Caco-2 (cell line): ENCODE data around the gene KIAA0232. TPM values are rescaled to one million over a fixed set of nuclear protein-coding genes. Genes with fewer than 3 reads are reported as not detected.

ENCODE experiments used
- BruUV-seq: library from RNA; stranded (reverse); fragments of 400-500 nt; replicated peaks from 2 replicates; lab custom pipeline; 2021; lab: Mats Ljungman, UMichigan
- CTCF ChIA-PET: fragments of 300-600 bp; sonication (Branson Sonifier 250); formaldehyde crosslinking; loops from one replicate; lab custom pipeline; 2022; ENCODE audit warnings: antibody characterized with exemption; lab: Charles Lee
- POLR2A ChIA-PET: fragments of 300-600 bp; sonication (Branson Sonifier 250); formaldehyde crosslinking; loops from one replicate; lab custom pipeline; 2022; ENCODE audit warnings: antibody characterized with exemption; lab: Charles Lee
- DNase-seq, 2 experiments: peaks; one replicate each; pipeline versions ENCODE4 v3.0.0 to v3.0.0-alpha.2; 2020 to 2022
- H3K27me3 ChIP-seq: replicated peaks from 2 replicates; pipeline ENCODE4 v1.6.0; 2011; ENCODE audit warnings: low read length; ENCODE audit not compliant: control insufficient read depth, insufficient read depth
- H3K36me3 ChIP-seq: 2 replicates; pipeline ENCODE4 v1.5.1; 2011; ENCODE audit warnings: low read length; ENCODE audit not compliant: control insufficient read depth, insufficient read depth
- H3K4me1 ChIP-seq: fragments of 250-450 bp; sonication (Bioruptor Pico); 2 replicates; pipeline ENCODE4 v1.5.1; 2020; ENCODE audit warnings: mild to moderate bottlenecking
- H3K4me3 ChIP-seq: 2 replicates; pipeline ENCODE4 v1.5.1; 2011; ENCODE audit warnings: low read depth, mild to moderate bottlenecking, control low read depth, low read length
- H3K9me3 ChIP-seq: fragments of 250-450 bp; sonication (Bioruptor Pico); 2 replicates; pipeline ENCODE4 v1.5.1; 2020; ENCODE audit warnings: mild to moderate bottlenecking, moderate library complexity
- H3K27ac Mint-ChIP-seq: one replicate; pipeline ENCODE4 v1.8.0; 2022; ENCODE audit warnings: mixed read lengths; ENCODE audit not compliant: unreplicated experiment
- H3K27me3 Mint-ChIP-seq: one replicate; pipeline ENCODE4 v1.8.0; 2022; ENCODE audit warnings: mixed read lengths; ENCODE audit not compliant: insufficient read depth, unreplicated experiment
- H3K36me3 Mint-ChIP-seq: one replicate; pipeline ENCODE4 v1.8.0; 2022; ENCODE audit warnings: mild to moderate bottlenecking, mixed read lengths; ENCODE audit not compliant: insufficient read depth, unreplicated experiment
- H3K4me1 Mint-ChIP-seq: one replicate; pipeline ENCODE4 v1.8.0; 2022; ENCODE audit warnings: low read depth, mixed read lengths; ENCODE audit not compliant: unreplicated experiment
- H3K4me3 Mint-ChIP-seq: one replicate; pipeline ENCODE4 v1.8.0; 2022; ENCODE audit warnings: mild to moderate bottlenecking, moderate library complexity, mixed read lengths; ENCODE audit not compliant: unreplicated experiment
- H3K9me3 Mint-ChIP-seq: one replicate; pipeline ENCODE4 v1.8.0; 2022; ENCODE audit warnings: mixed read lengths; ENCODE audit not compliant: unreplicated experiment
- CTCF ChIP-seq, 2 experiments: fragments of 200-600 bp in 1 of 2; IDR thresholded peaks; 1 replicate in 1 of 2; 2 replicates in 1 of 2; pipeline versions ENCODE4 v1.5.1 to v1.8.0; 2011 to 2022; ENCODE audit warnings: antibody characterized with exemption in 1 of 2, control low read depth in 1 of 2, inconsistent platforms in 1 of 2, low read depth in 1 of 2, low read length in 1 of 2, mild to moderate bottlenecking in 1 of 2, moderate library complexity in 1 of 2; ENCODE audit not compliant: insufficient read depth in 1 of 2, severe bottlenecking in 1 of 2, unreplicated experiment in 1 of 2
- intact Hi-C: fragments of 100-400 bp; cut with micrococcal nuclease; formaldehyde crosslinking; loops from one replicate; pipeline ENCODE4 v1.10.0; 2022; ENCODE audit not compliant: unreplicated experiment
- total RNA-seq: library from RNA; stranded (reverse); gene quantifications from 2 replicates; pipeline ENCODE4 v1.2.3, GENCODE V29; 2022

The KIAA0232 gene
- total RNA-seq, 1 experiment from 2014 or later, result 19.7 TPM

- Histone ChIP-seq H3K4me1 (peaks cover 20% of the 10 kb centered on the region), H3K27me3 (no peaks in the 10 kb centered on the region), H3K9me3 (no peaks in the 10 kb centered on the region), H3K4me3 (no peak overlapping the region), H3K36me3 (no peaks in the 10 kb centered on the region; the same call in 1 of the 2 replicates)
- no peaks in the 10 kb centered on the region for H3K27me3 Mint-ChIP-seq
- DNase-seq, result no peak
- no peak overlapping the region for H3K4me3 Mint-ChIP-seq
- intact Hi-C loops, result loop anchor here (5.0 kb wide), 1 partner anchor 54 kb away; no protein-coding TSS in a partner anchor
- no peaks in the 10 kb centered on the region for H3K9me3 Mint-ChIP-seq
- peaks cover 28% of the 10 kb centered on the region for H3K4me1 Mint-ChIP-seq
- TF ChIP-seq CTCF (IDR thresholded peaks at IDR 0.05; ENCODE audit: insufficient read depth in 1 of 2, low read depth in 1 of 2, low read length in 1 of 2, severe bottlenecking in 1 of 2, unreplicated experiment in 1 of 2), result no peak
- no TSS peak for BruUV-seq
- H3K36me3 Mint-ChIP-seq, result peaks cover 10% of the 10 kb centered on the region
- ChIA-PET CTCF (no interaction called here), POLR2A (no interaction called here)
- peak overlapping the region; percentile 91 for H3K27ac Mint-ChIP-seq
Measured at GRCh38 chr4:6918338-6918737, 135.8 kb downstream of the KIAA0232 start.

DNA sequence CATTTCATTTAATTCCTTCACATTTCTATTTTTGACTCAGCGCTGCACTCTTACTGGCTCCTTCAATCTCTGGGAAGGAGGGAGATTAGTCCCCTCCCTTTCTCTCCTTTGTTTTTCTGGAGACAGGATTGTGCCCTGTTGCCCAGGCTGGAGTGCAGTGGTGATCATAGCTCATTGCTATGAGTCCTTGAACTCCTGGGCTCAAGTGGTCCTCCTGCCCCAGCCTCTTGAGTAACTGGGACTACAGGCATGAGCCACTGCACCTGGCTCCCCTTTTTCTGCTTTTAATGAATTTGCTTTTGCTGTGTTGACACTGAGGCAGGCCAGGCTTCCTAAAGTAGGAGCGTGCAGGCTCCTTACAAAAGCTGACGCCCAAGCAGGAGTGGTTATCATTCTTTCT, 137.6 kb downstream of the KIAA0232 start:
- no TSS peak for BruUV-seq
- no peak for DNase-seq
- Mint-ChIP-seq H3K4me3 (no peak overlapping the region), H3K27me3 (no peaks in the 10 kb centered on the region), H3K36me3 (peaks cover 27% of the 10 kb centered on the region), H3K9me3 (no peaks in the 10 kb centered on the region), H3K27ac (peak overlapping the region; percentile 39), H3K4me1 (peaks cover 28% of the 10 kb centered on the region)
- CTCF ChIA-PET, result no interaction called here
- Histone ChIP-seq H3K4me3 (no peak overlapping the region), H3K27me3 (no peaks in the 10 kb centered on the region), H3K9me3 (no peaks in the 10 kb centered on the region), H3K36me3 (no peaks in the 10 kb centered on the region; the same call in 1 of the 2 replicates), H3K4me1 (peaks cover 20% of the 10 kb centered on the region)
- intact Hi-C loops, result no loop called here
- TF ChIP-seq CTCF (IDR thresholded peaks at IDR 0.05; ENCODE audit: insufficient read depth in 1 of 2, low read depth in 1 of 2, low read length in 1 of 2, severe bottlenecking in 1 of 2, unreplicated experiment in 1 of 2), result no peak
- POLR2A ChIA-PET, result no interaction called here

GRCh38 chr4:6923507-6923906, 141.0 kb downstream of the KIAA0232 start:
- no peak overlapping the region for H3K4me3 Mint-ChIP-seq
- Histone ChIP-seq H3K4me1 (peaks cover 4% of the 10 kb centered on the region; the same call in 1 of the 2 replicates), H3K4me3 (no peak overlapping the region), H3K9me3 (no peaks in the 10 kb centered on the region), H3K36me3 (no peaks in the 10 kb centered on the region), H3K27me3 (no peaks in the 10 kb centered on the region)
- no peaks in the 10 kb centered on the region for H3K9me3 Mint-ChIP-seq
- ChIA-PET CTCF (no interaction called here), POLR2A (interaction anchor here (0.6 kb wide), 1 partner anchor 14 kb away, joined by 3 read pairs; no protein-coding TSS in a partner anchor)
- no peak for DNase-seq
- peaks cover 20% of the 10 kb centered on the region for H3K4me1 Mint-ChIP-seq
- no peaks in the 10 kb centered on the region for H3K27me3 Mint-ChIP-seq
- BruUV-seq, result no TSS peak
- H3K36me3 Mint-ChIP-seq, result peaks cover 24% of the 10 kb centered on the region
- no peak for TF ChIP-seq CTCF (IDR thresholded peaks at IDR 0.05; ENCODE audit: insufficient read depth in 1 of 2, low read depth in 1 of 2, low read length in 1 of 2, severe bottlenecking in 1 of 2, unreplicated experiment in 1 of 2)
- intact Hi-C loops, result no loop called here
- no peak overlapping the region for H3K27ac Mint-ChIP-seq
